ENCODE measurements around the gene MPRIP. TPM values are rescaled to one million over a fixed set of nuclear protein-coding genes. Genes with fewer than 3 reads are reported as not detected.

The MPRIP gene
- polyA plus RNA-seq, 1 of the 3 experiments (the other 2 are of a cell fraction): 64.4 TPM

DNA sequence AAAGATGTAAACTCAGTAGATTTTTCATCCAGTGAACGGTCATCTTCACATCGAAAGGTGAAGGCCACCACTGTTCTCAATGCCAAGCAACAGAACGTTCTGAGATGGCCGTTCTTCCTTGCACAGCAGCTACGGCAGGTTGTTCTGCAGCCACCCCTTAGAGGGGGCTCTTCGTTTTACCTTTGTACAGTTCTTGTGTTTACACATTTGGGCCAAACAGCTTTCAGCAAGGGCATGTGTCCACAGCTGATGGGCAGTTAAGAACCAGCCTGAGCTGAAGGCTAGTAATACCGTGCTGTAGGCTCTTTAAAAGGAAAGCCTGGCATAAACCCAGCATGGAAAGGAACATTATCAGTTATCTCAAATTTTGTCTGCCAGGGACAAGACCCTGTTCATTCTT lies 147.9 kb downstream of the MPRIP start:
- Histone ChIP-seq H3F3A (replicated peaks; ENCODE audit: insufficient read depth) (peaks cover 17% of the 10 kb centered on the region), H4K20me1 (ENCODE audit: insufficient read depth) (no peaks in the 10 kb centered on the region), H2AFZ (ENCODE audit: low read depth) (no peak overlapping the region), H3K27me3 (ENCODE audit: insufficient read depth) (no peaks in the 10 kb centered on the region), H3K4me2 (no peak overlapping the region), H3K9me2 (no peaks in the 10 kb centered on the region), H3K4me1 (ENCODE audit: control insufficient read depth in 1 of 2, insufficient read depth in 2 of 2, low read depth in 1 of 2, low read length in 1 of 2) (peaks cover 18 to 38% of the 10 kb centered on the region in 2 experiments), H3K36me3 (replicated peaks in 1 of 2; ENCODE audit: control insufficient read depth in 1 of 2, insufficient read depth in 2 of 2, low read length in 1 of 2) (peaks cover 7 to 15% of the 10 kb centered on the region in 2 experiments), H3K4me3 (ENCODE audit: low read depth in 2 of 2, low read length in 1 of 2) (no peak overlapping the region; a peak in 1 of 4 replicates), H3K9me3 (no peaks in the 10 kb centered on the region), H3K27ac (ENCODE audit: low read depth in 2 of 2, low read length in 1 of 2) (peak overlapping the region; percentile 5 to 75; a peak in 3 of 4 replicates), H3K9ac (no peak overlapping the region), H3K79me2 (ENCODE audit: insufficient read depth) (no peaks in the 10 kb centered on the region)
- 93% methylated on average over 7 of the region's 7 CpGs for WGBS (ENCODE audit: low lambda C conversion rate)
- POLR2A ChIA-PET: no interaction called here
- TF ChIP-seq MXI1 (IDR thresholded peaks at IDR 0.05; ENCODE audit: low read depth, low read length) (no peak), NFIC (IDR thresholded peaks at IDR 0.05; ENCODE audit: borderline replicate concordance) (no peak), FOXJ3 (CRISPR knock-in tag; IDR thresholded peaks at IDR 0.05) (no peak), EP300 (IDR thresholded peaks at IDR 0.05; ENCODE audit: borderline replicate concordance in 1 of 2, low read depth in 1 of 2, low read length in 1 of 2) (no peak), JUND (IDR thresholded peaks at IDR 0.05) (no peak), ELF1 (IDR thresholded peaks at IDR 0.05) (no peak), RFX5 (IDR thresholded peaks at IDR 0.05; ENCODE audit: low read length) (no peak), TAF1 (IDR thresholded peaks at IDR 0.05; ENCODE audit: borderline replicate concordance, low read depth, low read length) (no peak), CHD2 (IDR thresholded peaks at IDR 0.05; ENCODE audit: low read length, partially characterized antibody) (no peak), SMC3 (IDR thresholded peaks at IDR 0.05; ENCODE audit: low read depth, low read length) (no peak), POLR2AphosphoS5 (IDR thresholded peaks at IDR 0.05; ENCODE audit: low read depth, low read length) (no peak), NRF1 (IDR thresholded peaks at IDR 0.05; ENCODE audit: low read depth, low read length) (no peak), FOSL2 (IDR thresholded peaks at IDR 0.05; ENCODE audit: borderline replicate concordance, low read depth) (no peak), SIN3A (IDR thresholded peaks at IDR 0.05; ENCODE audit: borderline replicate concordance, low read depth, low read length) (no peak), RCOR1 (IDR thresholded peaks at IDR 0.05; ENCODE audit: low read length) (no peak), TCF12 (IDR thresholded peaks at IDR 0.05) (no peak)
- TF ChIP-seq, protein P1, sequence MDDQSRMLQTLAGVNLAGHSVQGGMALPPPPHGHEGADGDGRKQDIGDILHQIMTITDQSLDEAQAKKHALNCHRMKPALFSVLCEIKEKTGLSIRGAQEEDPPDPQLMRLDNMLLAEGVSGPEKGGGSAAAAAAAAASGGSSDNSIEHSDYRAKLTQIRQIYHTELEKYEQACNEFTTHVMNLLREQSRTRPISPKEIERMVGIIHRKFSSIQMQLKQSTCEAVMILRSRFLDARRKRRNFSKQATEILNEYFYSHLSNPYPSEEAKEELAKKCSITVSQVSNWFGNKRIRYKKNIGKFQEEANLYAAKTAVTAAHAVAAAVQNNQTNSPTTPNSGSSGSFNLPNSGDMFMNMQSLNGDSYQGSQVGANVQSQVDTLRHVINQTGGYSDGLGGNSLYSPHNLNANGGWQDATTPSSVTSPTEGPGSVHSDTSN (IDR thresholded peaks at IDR 0.05): no peak
- TF ChIP-seq, protein P2, sequence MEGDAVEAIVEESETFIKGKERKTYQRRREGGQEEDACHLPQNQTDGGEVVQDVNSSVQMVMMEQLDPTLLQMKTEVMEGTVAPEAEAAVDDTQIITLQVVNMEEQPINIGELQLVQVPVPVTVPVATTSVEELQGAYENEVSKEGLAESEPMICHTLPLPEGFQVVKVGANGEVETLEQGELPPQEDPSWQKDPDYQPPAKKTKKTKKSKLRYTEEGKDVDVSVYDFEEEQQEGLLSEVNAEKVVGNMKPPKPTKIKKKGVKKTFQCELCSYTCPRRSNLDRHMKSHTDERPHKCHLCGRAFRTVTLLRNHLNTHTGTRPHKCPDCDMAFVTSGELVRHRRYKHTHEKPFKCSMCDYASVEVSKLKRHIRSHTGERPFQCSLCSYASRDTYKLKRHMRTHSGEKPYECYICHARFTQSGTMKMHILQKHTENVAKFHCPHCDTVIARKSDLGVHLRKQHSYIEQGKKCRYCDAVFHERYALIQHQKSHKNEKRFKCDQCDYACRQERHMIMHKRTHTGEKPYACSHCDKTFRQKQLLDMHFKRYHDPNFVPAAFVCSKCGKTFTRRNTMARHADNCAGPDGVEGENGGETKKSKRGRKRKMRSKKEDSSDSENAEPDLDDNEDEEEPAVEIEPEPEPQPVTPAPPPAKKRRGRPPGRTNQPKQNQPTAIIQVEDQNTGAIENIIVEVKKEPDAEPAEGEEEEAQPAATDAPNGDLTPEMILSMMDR (IDR thresholded peaks at IDR 0.05): no peak
- TF ChIP-seq, protein P3, sequence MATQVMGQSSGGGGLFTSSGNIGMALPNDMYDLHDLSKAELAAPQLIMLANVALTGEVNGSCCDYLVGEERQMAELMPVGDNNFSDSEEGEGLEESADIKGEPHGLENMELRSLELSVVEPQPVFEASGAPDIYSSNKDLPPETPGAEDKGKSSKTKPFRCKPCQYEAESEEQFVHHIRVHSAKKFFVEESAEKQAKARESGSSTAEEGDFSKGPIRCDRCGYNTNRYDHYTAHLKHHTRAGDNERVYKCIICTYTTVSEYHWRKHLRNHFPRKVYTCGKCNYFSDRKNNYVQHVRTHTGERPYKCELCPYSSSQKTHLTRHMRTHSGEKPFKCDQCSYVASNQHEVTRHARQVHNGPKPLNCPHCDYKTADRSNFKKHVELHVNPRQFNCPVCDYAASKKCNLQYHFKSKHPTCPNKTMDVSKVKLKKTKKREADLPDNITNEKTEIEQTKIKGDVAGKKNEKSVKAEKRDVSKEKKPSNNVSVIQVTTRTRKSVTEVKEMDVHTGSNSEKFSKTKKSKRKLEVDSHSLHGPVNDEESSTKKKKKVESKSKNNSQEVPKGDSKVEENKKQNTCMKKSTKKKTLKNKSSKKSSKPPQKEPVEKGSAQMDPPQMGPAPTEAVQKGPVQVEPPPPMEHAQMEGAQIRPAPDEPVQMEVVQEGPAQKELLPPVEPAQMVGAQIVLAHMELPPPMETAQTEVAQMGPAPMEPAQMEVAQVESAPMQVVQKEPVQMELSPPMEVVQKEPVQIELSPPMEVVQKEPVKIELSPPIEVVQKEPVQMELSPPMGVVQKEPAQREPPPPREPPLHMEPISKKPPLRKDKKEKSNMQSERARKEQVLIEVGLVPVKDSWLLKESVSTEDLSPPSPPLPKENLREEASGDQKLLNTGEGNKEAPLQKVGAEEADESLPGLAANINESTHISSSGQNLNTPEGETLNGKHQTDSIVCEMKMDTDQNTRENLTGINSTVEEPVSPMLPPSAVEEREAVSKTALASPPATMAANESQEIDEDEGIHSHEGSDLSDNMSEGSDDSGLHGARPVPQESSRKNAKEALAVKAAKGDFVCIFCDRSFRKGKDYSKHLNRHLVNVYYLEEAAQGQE (IDR thresholded peaks at IDR 0.05; ENCODE audit: low read depth, low read length): no peak
- TF ChIP-seq, protein P4, sequence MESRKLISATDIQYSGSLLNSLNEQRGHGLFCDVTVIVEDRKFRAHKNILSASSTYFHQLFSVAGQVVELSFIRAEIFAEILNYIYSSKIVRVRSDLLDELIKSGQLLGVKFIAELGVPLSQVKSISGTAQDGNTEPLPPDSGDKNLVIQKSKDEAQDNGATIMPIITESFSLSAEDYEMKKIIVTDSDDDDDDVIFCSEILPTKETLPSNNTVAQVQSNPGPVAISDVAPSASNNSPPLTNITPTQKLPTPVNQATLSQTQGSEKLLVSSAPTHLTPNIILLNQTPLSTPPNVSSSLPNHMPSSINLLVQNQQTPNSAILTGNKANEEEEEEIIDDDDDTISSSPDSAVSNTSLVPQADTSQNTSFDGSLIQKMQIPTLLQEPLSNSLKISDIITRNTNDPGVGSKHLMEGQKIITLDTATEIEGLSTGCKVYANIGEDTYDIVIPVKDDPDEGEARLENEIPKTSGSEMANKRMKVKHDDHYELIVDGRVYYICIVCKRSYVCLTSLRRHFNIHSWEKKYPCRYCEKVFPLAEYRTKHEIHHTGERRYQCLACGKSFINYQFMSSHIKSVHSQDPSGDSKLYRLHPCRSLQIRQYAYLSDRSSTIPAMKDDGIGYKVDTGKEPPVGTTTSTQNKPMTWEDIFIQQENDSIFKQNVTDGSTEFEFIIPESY (IDR thresholded peaks at IDR 0.05; ENCODE audit: borderline replicate concordance, low read depth): no peak
- no peak for DNase-seq
- CTCF ChIA-PET: interaction anchor here (0.6 to 1.1 kb wide), 3 partner anchors 11 to 188 kb away, joined by 3 to 4 read pairs (median 3); no protein-coding TSS in a partner anchor
